WTC11 (cell line): ENCODE data around the gene LYST. TPM values are rescaled to one million over a fixed set of nuclear protein-coding genes. Genes with fewer than 3 reads are reported as not detected.

Source experiments
- ATAC-seq: fragments of 200-7000 bp; cut with Tn5 transposase; 2 replicates; pipeline ENCODE4 v1.10.0; 2021; ENCODE audit warnings: mild to moderate bottlenecking, moderate library complexity
- CTCF ChIA-PET: fragments of 300-600 bp; sonication (Branson Sonifier 250); formaldehyde crosslinking; loops from one replicate; lab custom pipeline; 2021; ENCODE audit warnings: antibody characterized with exemption; lab: Charles Lee
- POLR2A ChIA-PET: fragments of 350-600 bp; sonication (Branson Sonifier 250); formaldehyde crosslinking; loops from one replicate; lab custom pipeline; 2021; ENCODE audit warnings: antibody characterized with exemption; lab: Charles Lee
- DNase-seq: peaks from one replicate; pipeline ENCODE4 v3.0.0; 2021; ENCODE audit warnings: low spot score
- H3K27ac Mint-ChIP-seq: 2 replicates; pipeline ENCODE4 v1.8.0; 2021; ENCODE audit warnings: mixed read lengths
- H3K27me3 Mint-ChIP-seq: 2 replicates; pipeline ENCODE4 v1.8.0; 2021; ENCODE audit warnings: low read depth, mild to moderate bottlenecking, moderate library complexity, mixed read lengths
- H3K36me3 Mint-ChIP-seq: 2 replicates; pipeline ENCODE4 v1.8.0; 2021; ENCODE audit warnings: mixed read lengths
- H3K4me1 Mint-ChIP-seq: 2 replicates; pipeline ENCODE4 v1.8.0; 2022; ENCODE audit warnings: mixed read lengths
- H3K4me3 Mint-ChIP-seq: 2 replicates; pipeline ENCODE4 v1.8.0; 2021; ENCODE audit warnings: mild to moderate bottlenecking, moderate library complexity, mixed read lengths
- H3K9me3 Mint-ChIP-seq: 2 replicates; pipeline ENCODE4 v1.8.0; 2021; ENCODE audit warnings: mixed read lengths
- ATF3 ChIP-seq: sonication (generic); formaldehyde crosslinking; conservative IDR thresholded peaks from 2 replicates; pipeline ENCODE4 v1.8.1; 2022; ENCODE audit warnings: mild to moderate bottlenecking, missing genetic modification reagents
- CDX4 ChIP-seq: fragments of 250-450 bp; sonication (Bioruptor Pico); IDR thresholded peaks from 2 replicates; pipeline ENCODE4 v1.9.0; 2021; ENCODE audit warnings: moderate library complexity, mild to moderate bottlenecking, inconsistent platforms, borderline replicate concordance
- CTCF ChIP-seq: fragments of 200-600 bp; IDR thresholded peaks from 2 replicates; pipeline ENCODE4 v1.8.0; 2022; ENCODE audit warnings: antibody characterized with exemption
- E2F1 ChIP-seq: sonication (generic); formaldehyde crosslinking; IDR thresholded peaks from 2 replicates; pipeline ENCODE4 v1.8.0; 2022; ENCODE audit warnings: mild to moderate bottlenecking, missing genetic modification reagents
- EMX1 ChIP-seq: fragments of 250-450 bp; sonication (Bioruptor Pico); IDR thresholded peaks from 2 replicates; pipeline ENCODE4 v1.8.0; 2021; ENCODE audit warnings: mild to moderate bottlenecking
- ERG ChIP-seq: fragments of 250-450 bp; sonication (Bioruptor Pico); IDR thresholded peaks from 2 replicates; pipeline ENCODE4 v1.8.0; 2021; ENCODE audit warnings: mild to moderate bottlenecking
- GRHL2 ChIP-seq: fragments of 250-450 bp; sonication (Bioruptor Pico); IDR thresholded peaks from 2 replicates; pipeline ENCODE4 v1.8.0; 2022; ENCODE audit warnings: mild to moderate bottlenecking, moderate library complexity; ENCODE audit not compliant: insufficient replicate concordance, severe bottlenecking
- HMGA2 ChIP-seq: fragments of 250-450 bp; sonication (Bioruptor Pico); IDR thresholded peaks from 2 replicates; pipeline ENCODE4 v1.4.0; 2021; ENCODE audit warnings: mild to moderate bottlenecking, moderate library complexity
- HMGXB4 ChIP-seq: sonication (generic); formaldehyde crosslinking; IDR thresholded peaks from 2 replicates; pipeline ENCODE4 v1.8.1; 2023; ENCODE audit warnings: mild to moderate bottlenecking, moderate library complexity, missing genetic modification reagents
- MLX ChIP-seq: sonication (generic); formaldehyde crosslinking; IDR thresholded peaks from 2 replicates; pipeline ENCODE4 v1.8.1; 2023; ENCODE audit warnings: mild to moderate bottlenecking, missing genetic modification reagents, moderate library complexity
- NFYB ChIP-seq: sonication (generic); formaldehyde crosslinking; conservative IDR thresholded peaks from 2 replicates; pipeline ENCODE4 v1.8.0; 2022; ENCODE audit warnings: low read depth, missing genetic modification reagents
- NR2C2 ChIP-seq: sonication (generic); formaldehyde crosslinking; IDR thresholded peaks from 2 replicates; pipeline ENCODE4 v1.8.0; 2022; ENCODE audit warnings: mild to moderate bottlenecking, missing genetic modification reagents
- SMAD3 ChIP-seq: sonication (generic); formaldehyde crosslinking; IDR thresholded peaks from 2 replicates; pipeline ENCODE4 v1.8.0; 2022; ENCODE audit warnings: missing genetic modification reagents, mild to moderate bottlenecking, borderline replicate concordance
- SOX15 ChIP-seq: fragments of 250-450 bp; sonication (Bioruptor Pico); IDR thresholded peaks from 2 replicates; pipeline ENCODE4 v1.9.0; 2021; ENCODE audit warnings: mild to moderate bottlenecking
- TEAD4 ChIP-seq: sonication (generic); formaldehyde crosslinking; IDR thresholded peaks from 2 replicates; pipeline ENCODE4 v1.8.0; 2022; ENCODE audit warnings: mild to moderate bottlenecking, missing genetic modification reagents
- ZNF423 ChIP-seq: fragments of 250-450 bp; sonication (Bioruptor Pico); IDR thresholded peaks from 2 replicates; pipeline ENCODE4 v2.1.2; 2022; ENCODE audit warnings: mild to moderate bottlenecking, moderate library complexity
- ZNF512 ChIP-seq: sonication (generic); formaldehyde crosslinking; IDR thresholded peaks from 2 replicates; pipeline ENCODE4 v1.8.1; 2022; ENCODE audit warnings: missing genetic modification reagents, borderline replicate concordance
- total RNA-seq: library from RNA; stranded (reverse); gene quantifications from 3 replicates; pipeline ENCODE4 v1.2.3, GENCODE V29; 2021

Gene LYST
- total RNA-seq, 1 experiment from 2014 or later: 0.59 TPM

GRCh38 chr1:235637756-235638534, 228.8 kb downstream of the LYST start (continued):
- TF ChIP-seq MLX (CRISPR knock-in tag) (no peak), HMGA2 (CRISPR knock-in tag) (no peak), NFYB (CRISPR knock-in tag) (no peak), CTCF (no peak), SMAD3 (CRISPR knock-in tag) (no peak), GRHL2 (CRISPR knock-in tag) (no peak), ZNF512 (CRISPR knock-in tag) (no peak), TEAD4 (CRISPR knock-in tag) (no peak), EMX1 (no peak), SOX15 (CRISPR knock-in tag) (no peak), CDX4 (CRISPR knock-in tag) (no peak)

GRCh38 chr1:235635938-235636662, 230.6 kb downstream of the LYST start:
- no peak for DNase-seq
- peak; percentile 81 for ATAC-seq
- H3K27ac Mint-ChIP-seq: no peak overlapping the region

More at GRCh38 chr1:235635938-235636662, 230.6 kb downstream of the LYST start:
- Mint-ChIP-seq H3K36me3 (no peaks in the 10 kb centered on the region), H3K4me3 (no peak overlapping the region), H3K27me3 (no peaks in the 10 kb centered on the region), H3K4me1 (peaks cover 35% of the 10 kb centered on the region), H3K9me3 (no peaks in the 10 kb centered on the region)
- CTCF ChIA-PET: interaction anchor here (1.5 kb wide), 1 partner anchor 34 kb away, joined by 5 read pairs; no protein-coding TSS in a partner anchor
- POLR2A ChIA-PET: no interaction called here
- TF ChIP-seq NR2C2 (CRISPR knock-in tag) (no peak), ERG (CRISPR knock-in tag) (no peak), ZNF423 (CRISPR knock-in tag) (no peak), E2F1 (no peak), ATF3 (CRISPR knock-in tag) (no peak), HMGXB4 (no peak)
